Motor neuron (in vitro differentiated cells): ENCODE results near the gene NHSL1. TPM values are rescaled to one million over a fixed set of nuclear protein-coding genes. Genes with fewer than 3 reads are reported as not detected.

Experiments
- ATAC-seq, 8 experiments: fragments of 200-7000 bp; cut with Tn5 transposase; replicated peaks in 6 of 8; 2 replicates each; pipeline ENCODE4 v1.8.0; 2021; ENCODE audit warnings: mild to moderate bottlenecking in 8 of 8, moderate library complexity in 8 of 8
- H3K27ac ChIP-seq, 2 donors: fragments of 250-450 bp; sonication (Bioruptor Pico); 2 replicates each; pipeline ENCODE4 v1.9.0; 2021; ENCODE audit warnings: antibody characterized with exemption in 2 of 2, mild to moderate bottlenecking in 2 of 2, moderate library complexity in 1 of 2
- H3K4me1 ChIP-seq, 2 donors: fragments of 250-450 bp; sonication (Bioruptor Pico); replicated peaks in 1 of 2; 2 replicates each; pipeline ENCODE4 v1.6.1; 2021; ENCODE audit warnings: antibody characterized with exemption in 2 of 2, mild to moderate bottlenecking in 2 of 2, moderate library complexity in 1 of 2
- H3K4me3 ChIP-seq, 5 donors: fragments of 250-450 bp; sonication (Bioruptor Pico); 2 replicates each; pipeline ENCODE4 v1.9.0; 2021; ENCODE audit warnings: antibody characterized with exemption in 5 of 5, mild to moderate bottlenecking in 5 of 5, moderate library complexity in 4 of 5
- WGBS, 10 experiments: fragments of 450-650 bp; shearing (Covaris generic); methylation state at CpG; one replicate each; pipeline ENCODE4 v1.0.0; 2022; 5-methylcytosine and 5-hydroxymethylcytosine counted together
- in situ Hi-C, 9 experiments: fragments of 400-800 bp; cut with MboI; loops; one replicate each; pipeline ENCODE4 v1.15.0; 2021; ENCODE audit warnings: low sequenced_read_pairs in 9 of 9, low pct_unique_long_range_greater_than_20kb in 2 of 9; ENCODE audit not compliant: unreplicated experiment in 9 of 9
- total RNA-seq, 8 experiments: library from RNA; unstranded; fragments of 300-600 nt; gene quantifications; 2 replicates each; pipeline versions ENCODE4 v1.2.3 to v1.2.4, GENCODE V29; 2022

NHSL1 gene, protein sequence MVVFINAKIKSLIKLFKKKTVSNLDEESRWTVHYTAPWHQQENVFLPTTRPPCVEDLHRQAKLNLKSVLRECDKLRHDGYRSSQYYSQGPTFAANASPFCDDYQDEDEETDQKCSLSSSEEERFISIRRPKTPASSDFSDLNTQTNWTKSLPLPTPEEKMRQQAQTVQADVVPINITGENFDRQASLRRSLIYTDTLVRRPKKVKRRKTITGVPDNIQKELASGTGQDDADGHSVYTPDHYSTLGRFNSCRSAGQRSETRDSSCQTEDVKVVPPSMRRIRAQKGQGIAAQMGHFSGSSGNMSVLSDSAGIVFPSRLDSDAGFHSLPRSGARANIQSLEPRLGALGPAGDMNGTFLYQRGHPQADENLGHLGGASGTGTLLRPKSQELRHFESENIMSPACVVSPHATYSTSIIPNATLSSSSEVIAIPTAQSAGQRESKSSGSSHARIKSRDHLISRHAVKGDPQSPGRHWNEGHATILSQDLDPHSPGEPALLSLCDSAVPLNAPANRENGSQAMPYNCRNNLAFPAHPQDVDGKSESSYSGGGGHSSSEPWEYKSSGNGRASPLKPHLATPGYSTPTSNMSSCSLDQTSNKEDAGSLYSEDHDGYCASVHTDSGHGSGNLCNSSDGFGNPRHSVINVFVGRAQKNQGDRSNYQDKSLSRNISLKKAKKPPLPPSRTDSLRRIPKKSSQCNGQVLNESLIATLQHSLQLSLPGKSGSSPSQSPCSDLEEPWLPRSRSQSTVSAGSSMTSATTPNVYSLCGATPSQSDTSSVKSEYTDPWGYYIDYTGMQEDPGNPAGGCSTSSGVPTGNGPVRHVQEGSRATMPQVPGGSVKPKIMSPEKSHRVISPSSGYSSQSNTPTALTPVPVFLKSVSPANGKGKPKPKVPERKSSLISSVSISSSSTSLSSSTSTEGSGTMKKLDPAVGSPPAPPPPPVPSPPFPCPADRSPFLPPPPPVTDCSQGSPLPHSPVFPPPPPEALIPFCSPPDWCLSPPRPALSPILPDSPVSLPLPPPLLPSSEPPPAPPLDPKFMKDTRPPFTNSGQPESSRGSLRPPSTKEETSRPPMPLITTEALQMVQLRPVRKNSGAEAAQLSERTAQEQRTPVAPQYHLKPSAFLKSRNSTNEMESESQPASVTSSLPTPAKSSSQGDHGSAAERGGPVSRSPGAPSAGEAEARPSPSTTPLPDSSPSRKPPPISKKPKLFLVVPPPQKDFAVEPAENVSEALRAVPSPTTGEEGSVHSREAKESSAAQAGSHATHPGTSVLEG (N-terminal part only)
- total RNA-seq = 10 to 100 TPM in 6 of 8 experiments, 1 to 10 TPM in 2; 3.4 to 33.1 (median 18.5) TPM

- 0 to 75% (median 11%) methylated on average over 2 to 8 of the region's 8 CpGs; no CpG with 5 or more reads in 1 of the 10 experiments for WGBS, 10 experiments
- Histone ChIP-seq H3K4me1 (peaks cover 29 to 40% of the 10 kb centered on the region in 2 donors), H3K4me3 (peak within 1 kb of the TSS; percentile 23 to 34 (median 31)), H3K27ac (peak within 1 kb of the TSS; percentile 42 to 82)
- peak; percentile 17 to 85 (median 80) for ATAC-seq
- in situ Hi-C loops = loop anchor here in 1 of 9 experiments (10.0 kb wide), 1 partner anchor 385 kb away; no protein-coding TSS in a partner anchor
Measured at GRCh38 chr6:138499303-138500018, at the start of gene NHSL1. Gene NHSL1, minus strand, starts transcription at chr6:138499494. Its CDS starts 204 bp downstream, at chr6:138499290.

DNA sequence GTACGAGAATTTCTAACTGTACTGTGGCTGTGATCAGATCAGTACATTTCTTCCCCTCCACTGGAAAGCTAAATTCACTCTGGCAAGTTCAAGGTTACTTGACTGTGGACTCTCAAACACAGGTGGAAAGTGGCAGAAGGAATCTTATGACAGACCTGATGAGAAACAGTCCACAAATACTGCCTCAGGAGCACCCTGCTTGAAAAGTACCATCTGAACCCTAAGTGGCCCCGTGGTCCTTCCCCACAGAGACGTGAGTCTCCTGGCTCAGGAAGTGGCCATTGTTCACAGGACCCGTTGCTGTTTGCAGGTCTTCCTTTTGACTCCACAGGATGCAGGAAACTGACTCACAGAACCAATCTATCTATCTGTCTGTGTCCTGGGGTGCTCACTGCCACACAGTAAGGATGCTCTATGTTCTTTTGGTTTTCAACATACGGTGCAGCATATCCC, 47.5 kb upstream of the NHSL1 start:
- 25 to 100% (median 80%) methylated on average over 1 to 3 of the region's 5 CpGs; no CpG with 5 or more reads in 4 of the 10 experiments for WGBS, 10 experiments
- in situ Hi-C loops = no loop called here
- no peak for ATAC-seq
- Histone ChIP-seq H3K4me1 (peaks cover 11 to 24% of the 10 kb centered on the region in 2 donors), H3K4me3 (no peak overlapping the region), H3K27ac (no peak overlapping the region)

DNA sequence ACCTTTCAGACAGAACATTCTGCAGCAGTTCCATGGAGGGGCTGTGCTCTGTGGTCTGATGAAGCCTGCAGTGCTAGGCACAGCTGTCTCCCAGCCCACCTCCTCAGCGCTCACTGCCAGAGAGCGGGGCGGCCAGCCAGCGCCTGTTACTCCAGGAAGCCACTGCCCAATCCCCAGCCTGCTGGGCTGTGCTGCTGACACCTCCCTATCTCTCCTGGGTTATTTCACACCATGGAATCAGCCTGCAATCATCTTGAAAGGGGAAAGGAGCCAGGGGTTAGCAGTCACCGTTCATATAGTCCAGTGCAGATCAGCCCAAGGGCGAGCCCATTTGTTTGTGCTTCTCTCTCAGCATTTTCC, 46.3 kb upstream of the NHSL1 start:
- Histone ChIP-seq H3K4me1 (peaks cover 13 to 28% of the 10 kb centered on the region in 2 donors), H3K27ac (peak overlapping the region; percentile 70 to 77), H3K4me3 (peak overlapping the region; percentile 16 to 43 (median 20))
- in situ Hi-C loops = no loop called here
- WGBS, 10 experiments = 6 to 41% (median 37%) methylated on average over 2 to 6 of the region's 6 CpGs; no CpG with 5 or more reads in 7 of the 10 experiments
- ATAC-seq = peak; percentile 46 to 99 (median 98)

- WGBS, 10 experiments = 40 to 100% (median 89%) methylated on average over 1 to 3 of the region's 3 CpGs
- no peak overlapping the region for H3K27ac ChIP-seq
- in situ Hi-C loops = no loop called here
- peak overlapping the region in 3 of 5 donors; percentile 17 to 43 (median 31) for H3K4me3 ChIP-seq
- peaks cover 24 to 39% of the 10 kb centered on the region in 2 donors for H3K4me1 ChIP-seq
- ATAC-seq = no peak
Measured at GRCh38 chr6:138544501-138544900, 45.2 kb upstream of the NHSL1 start.

- H3K4me1 ChIP-seq = peaks cover 24 to 43% of the 10 kb centered on the region in 2 donors
- peak overlapping the region in 2 of 5 donors; percentile 31 to 43 for H3K4me3 ChIP-seq
- H3K27ac ChIP-seq = no peak overlapping the region
- WGBS, 10 experiments = 38 to 77% (median 48%) methylated on average over 1 to 4 of the region's 4 CpGs
- in situ Hi-C loops = no loop called here
- ATAC-seq = no peak
Measured at GRCh38 chr6:138543657-138544056, 44.4 kb upstream of the NHSL1 start.

DNA sequence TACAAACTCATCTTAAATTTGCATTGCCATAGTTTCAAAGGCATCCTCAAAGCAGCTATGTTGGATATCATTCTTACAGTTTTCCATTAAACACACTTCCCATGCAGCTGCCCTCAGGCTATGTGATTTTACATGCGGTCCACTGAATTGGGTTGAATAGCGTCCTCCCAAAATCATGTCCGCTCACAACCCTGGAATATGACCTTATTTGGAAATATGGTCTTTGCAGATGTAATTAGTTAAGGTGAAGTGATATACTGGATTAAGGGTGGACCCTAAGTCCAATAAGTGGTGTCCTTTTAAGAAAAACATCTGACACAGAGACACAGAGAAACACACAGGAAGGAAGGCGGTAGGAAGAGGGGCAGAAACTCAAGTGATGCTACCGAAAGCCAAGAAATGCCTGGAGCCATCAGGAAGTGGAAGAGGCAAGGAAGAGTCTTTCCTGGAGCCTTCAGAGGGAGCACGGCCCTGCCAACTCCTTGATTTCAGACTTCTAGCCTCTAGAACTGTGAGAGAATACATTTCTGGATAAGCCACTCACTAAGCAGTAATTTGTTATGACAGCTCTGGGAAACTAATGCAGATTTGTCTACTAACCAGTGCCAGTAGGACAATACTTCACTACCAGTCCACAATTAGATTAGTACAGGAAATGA, 42.7 kb upstream of the NHSL1 start:
- Histone ChIP-seq H3K4me1 (peaks cover 24 to 42% of the 10 kb centered on the region in 2 donors), H3K27ac (no peak overlapping the region), H3K4me3 (no peak overlapping the region)

DNA sequence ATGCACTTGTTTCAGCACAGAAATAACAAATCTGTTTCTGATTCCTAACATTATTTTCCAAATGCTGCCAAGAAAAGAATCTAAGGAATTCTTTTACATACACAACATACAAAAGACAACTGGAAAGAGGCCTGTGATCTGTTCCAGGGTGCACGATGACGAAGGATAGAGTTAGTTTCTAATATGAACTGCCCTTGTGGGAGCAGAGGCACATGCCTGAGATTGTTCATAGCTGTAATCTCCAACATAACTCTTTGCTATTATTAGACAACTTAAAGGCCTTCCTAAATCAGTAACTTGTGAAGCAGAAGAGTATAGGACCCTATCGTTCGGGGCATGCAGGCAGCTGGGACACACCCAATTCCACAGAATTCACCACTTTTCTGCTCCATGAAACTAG, 41.2 kb upstream of the NHSL1 start:
- Histone ChIP-seq H3K27ac (no peak overlapping the region), H3K4me1 (peaks cover 17 to 45% of the 10 kb centered on the region in 2 donors), H3K4me3 (no peak overlapping the region)
- in situ Hi-C loops = no loop called here
- WGBS, 10 experiments = 10 to 100% (median 84%) methylated on average over 1 to 4 of the region's 4 CpGs; no CpG with 5 or more reads in 3 of the 10 experiments
- ATAC-seq = peak in 4 of 8 experiments; percentile 17 to 61 (median 39)

More for the DNA sequence above, 42.7 kb upstream of the NHSL1 start:
- in situ Hi-C loops = no loop called here
- peak in 2 of 8 experiments; percentile 37 to 72 for ATAC-seq
- WGBS, 10 experiments = 25 to 100% (median 83%) methylated on average over 1 to 6 of the region's 6 CpGs; no CpG with 5 or more reads in 1 of the 10 experiments

- no peak for ATAC-seq
- peaks cover 17 to 40% of the 10 kb centered on the region in 2 donors for H3K4me1 ChIP-seq
- in situ Hi-C loops = no loop called here
- whole genome bisulfite sequencing, 10 experiments = 0 to 89% (median 56%) methylated on average over 1 of the region's 1 CpG; no CpG with 5 or more reads in 1 of the 10 experiments
- no peak overlapping the region for H3K4me3 ChIP-seq
- no peak overlapping the region for H3K27ac ChIP-seq
Measured at GRCh38 chr6:138539876-138540275, 40.6 kb upstream of the NHSL1 start.

DNA sequence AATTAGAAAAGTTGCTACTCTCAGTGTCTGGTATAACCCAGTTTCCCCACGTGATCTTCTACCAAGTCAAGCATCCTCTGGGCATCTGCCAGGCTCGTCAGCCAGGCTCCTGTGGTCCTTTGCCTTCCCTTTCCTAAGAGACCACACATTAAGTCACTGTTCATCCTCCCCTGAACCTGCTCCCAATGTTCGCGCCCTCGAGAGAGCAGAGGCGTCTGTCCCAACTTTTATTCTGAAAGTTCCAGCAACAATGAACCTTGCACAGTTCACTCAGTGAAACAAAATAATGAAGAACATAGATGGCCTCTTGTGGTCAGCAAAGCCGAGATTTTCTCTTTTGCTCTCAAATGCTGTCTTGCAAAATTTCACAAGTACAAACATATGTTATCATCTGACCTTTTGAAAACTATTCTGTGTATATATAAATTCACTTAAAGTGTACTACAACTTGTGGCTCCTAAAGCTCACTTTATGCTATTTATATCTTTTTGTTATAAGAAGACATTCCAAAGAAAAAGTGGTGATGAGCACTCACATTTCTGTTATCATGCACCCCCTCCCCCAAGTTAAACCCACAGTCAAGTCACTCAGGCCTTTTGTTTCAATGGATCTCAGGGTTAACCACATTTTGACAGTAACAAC, 39.2 kb upstream of the NHSL1 start:
- Histone ChIP-seq H3K27ac (no peak overlapping the region), H3K4me1 (peaks cover 16 to 34% of the 10 kb centered on the region in 2 donors), H3K4me3 (no peak overlapping the region)
- WGBS, 10 experiments = 8 to 100% (median 83%) methylated on average over 1 to 7 of the region's 7 CpGs; no CpG with 5 or more reads in 1 of the 10 experiments
- in situ Hi-C loops = no loop called here
- peak in 1 of 8 experiments; percentile 27 for ATAC-seq

- WGBS, 10 experiments = 28 to 87% (median 71%) methylated on average over 2 to 4 of the region's 4 CpGs
- peaks cover 13 to 29% of the 10 kb centered on the region in 2 donors for H3K4me1 ChIP-seq
- H3K4me3 ChIP-seq = no peak overlapping the region
- ATAC-seq = no peak
- in situ Hi-C loops = no loop called here
- no peak overlapping the region for H3K27ac ChIP-seq
Measured at GRCh38 chr6:138537106-138537505, 37.8 kb upstream of the NHSL1 start.
